Prostate gland (tissue), 2 donors: ENCODE data around the gene CXCR3.

ENCODE experiments used
- POLR2AphosphoS5 ChIP-seq: sonication (generic); formaldehyde crosslinking; IDR thresholded peaks from one replicate; pipeline ENCODE4 v1.6.1; 2017; ENCODE audit warnings: antibody characterized with exemption
- TF ChIP-seq, protein P1 (sequence below), 4 experiments: fragments of 200-600 bp in 2 of 4; fragments of 450-650 bp in 2 of 4; sonication (generic) in 2 of 4; IDR thresholded peaks; 1 replicate in 3 of 4; 2 replicates in 1 of 4; pipeline ENCODE4 v1.5.1; 2016 to 2019; ENCODE audit warnings: antibody characterized with exemption in 4 of 4, mild to moderate bottlenecking in 2 of 4, moderate library complexity in 2 of 4

DNA sequence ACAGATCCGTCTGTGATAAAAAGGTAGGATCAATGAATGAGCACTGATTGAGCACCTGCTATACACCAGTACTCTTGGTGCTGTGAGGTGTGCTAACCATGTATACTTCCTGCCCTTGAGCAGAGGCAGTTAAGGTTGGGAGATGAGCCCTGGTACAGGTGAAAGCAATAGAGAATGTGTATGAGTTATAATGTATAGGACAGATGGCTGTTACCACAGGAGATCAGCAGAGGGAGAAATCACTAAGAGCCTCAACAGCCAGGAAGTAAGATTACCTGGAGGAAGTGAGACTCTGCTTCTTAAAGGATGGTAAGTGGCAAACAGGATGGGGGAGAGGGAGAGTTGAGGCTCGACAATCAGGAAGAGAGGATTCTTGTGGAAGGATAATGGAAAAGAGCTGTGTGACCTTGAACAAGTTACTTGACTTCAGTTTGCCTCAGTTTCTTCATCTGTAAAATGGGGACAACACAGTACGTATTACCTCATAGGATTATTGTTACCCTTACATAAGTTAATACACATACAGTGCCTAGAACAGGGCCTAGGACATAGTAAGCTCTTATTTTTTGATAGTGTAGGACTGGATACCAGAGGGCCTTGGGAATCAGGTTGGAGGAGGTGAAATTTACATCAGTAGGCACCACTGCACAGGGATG lies 9.1 kb downstream of the CXCR3 start:
- TF ChIP-seq, protein P1, sequence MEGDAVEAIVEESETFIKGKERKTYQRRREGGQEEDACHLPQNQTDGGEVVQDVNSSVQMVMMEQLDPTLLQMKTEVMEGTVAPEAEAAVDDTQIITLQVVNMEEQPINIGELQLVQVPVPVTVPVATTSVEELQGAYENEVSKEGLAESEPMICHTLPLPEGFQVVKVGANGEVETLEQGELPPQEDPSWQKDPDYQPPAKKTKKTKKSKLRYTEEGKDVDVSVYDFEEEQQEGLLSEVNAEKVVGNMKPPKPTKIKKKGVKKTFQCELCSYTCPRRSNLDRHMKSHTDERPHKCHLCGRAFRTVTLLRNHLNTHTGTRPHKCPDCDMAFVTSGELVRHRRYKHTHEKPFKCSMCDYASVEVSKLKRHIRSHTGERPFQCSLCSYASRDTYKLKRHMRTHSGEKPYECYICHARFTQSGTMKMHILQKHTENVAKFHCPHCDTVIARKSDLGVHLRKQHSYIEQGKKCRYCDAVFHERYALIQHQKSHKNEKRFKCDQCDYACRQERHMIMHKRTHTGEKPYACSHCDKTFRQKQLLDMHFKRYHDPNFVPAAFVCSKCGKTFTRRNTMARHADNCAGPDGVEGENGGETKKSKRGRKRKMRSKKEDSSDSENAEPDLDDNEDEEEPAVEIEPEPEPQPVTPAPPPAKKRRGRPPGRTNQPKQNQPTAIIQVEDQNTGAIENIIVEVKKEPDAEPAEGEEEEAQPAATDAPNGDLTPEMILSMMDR (IDR thresholded peaks at IDR 0.05): no peak
- TF ChIP-seq POLR2AphosphoS5: no peak
